ENCODE data around the gene TUBA4A. TPM values are rescaled to one million over a fixed set of nuclear protein-coding genes. Genes with fewer than 3 reads are reported as not detected.

Gene TUBA4A
- total and polyA plus RNA-seq, 9 of the 15 experiments (the other 6 are each of a cell fraction or from before 2014, with no cell fraction given): 25.1 to 174 (median 42.4) TPM

DNA sequence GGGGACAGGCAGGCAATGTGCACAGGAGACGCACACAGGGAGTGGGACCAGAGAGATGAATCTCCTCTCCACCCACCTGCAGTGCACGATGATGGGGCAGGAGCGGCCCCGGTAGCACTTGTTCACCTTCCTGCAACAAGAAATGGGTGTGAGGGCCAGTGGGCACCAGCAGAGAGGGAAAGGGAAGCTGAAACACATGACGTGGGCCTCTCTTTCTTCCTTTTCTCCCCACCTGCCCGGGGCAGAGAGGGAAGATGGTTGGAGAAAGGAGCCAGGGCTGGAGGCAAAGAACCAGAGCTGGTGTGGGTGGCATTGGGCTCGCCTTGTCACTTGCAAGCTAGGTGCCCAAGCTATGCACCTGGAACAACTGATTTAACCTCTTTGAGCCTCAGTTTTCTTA is 37.7 kb upstream of the TUBA4A start:
- Histone ChIP-seq H3K4me2 (ENCODE audit: insufficient read depth, low read length) (no peak overlapping the region), H3K79me2 (ENCODE audit: control insufficient read depth, insufficient read depth, low read length) (no peaks in the 10 kb centered on the region), H3K9me3 (replicated peaks; ENCODE audit: control insufficient read depth, insufficient read depth, low read depth, low read length) (no peaks in the 10 kb centered on the region), H4K20me1 (replicated peaks; ENCODE audit: control insufficient read depth, insufficient read depth, low read length) (no peaks in the 10 kb centered on the region), H3K4me3 (no peak overlapping the region), H3K36me3 (ENCODE audit: control insufficient read depth, insufficient read depth, low read length) (no peaks in the 10 kb centered on the region), H3K9ac (ENCODE audit: insufficient read depth in 1 of 2, low read depth in 2 of 2, low read length in 2 of 2) (no peak overlapping the region), H2AFZ (ENCODE audit: low read depth, low read length) (no peak overlapping the region), H3K27me3 (ENCODE audit: control insufficient read depth in 2 of 2, insufficient read depth in 2 of 2, low read length in 2 of 2) (no peaks in the 10 kb centered on the region), H3K4me1 (replicated peaks in 1 of 2; ENCODE audit: control insufficient read depth in 2 of 2, insufficient read depth in 2 of 2, low read length in 2 of 2) (peaks cover 41 to 64% of the 10 kb centered on the region in 2 experiments), H3K27ac (ENCODE audit: extremely low read depth, low read depth, low read length) (no peak overlapping the region), H3K9me1 (ENCODE audit: control insufficient read depth, insufficient read depth, low read length) (no peaks in the 10 kb centered on the region)
- intact Hi-C loops (cut with micrococcal nuclease) (no loop called here), in situ Hi-C loops (cut with MboI) (loop anchor here (5.0 kb wide), 1 partner anchor 119 kb away; the partner anchor contains the start of gene SLC23A3)
- TF ChIP-seq NEUROD1 (IDR thresholded peaks at IDR 0.05; ENCODE audit: borderline replicate concordance, low read depth, low read length, partially characterized antibody) (no peak), ZNF551 (CRISPR knock-in tag; IDR thresholded peaks at IDR 0.05) (no peak), GATAD2B (IDR thresholded peaks at IDR 0.05; ENCODE audit: borderline replicate concordance) (no peak), PURB (CRISPR knock-in tag; IDR thresholded peaks at IDR 0.05; ENCODE audit: low read depth) (no peak)
- TF ChIP-seq, protein P1, sequence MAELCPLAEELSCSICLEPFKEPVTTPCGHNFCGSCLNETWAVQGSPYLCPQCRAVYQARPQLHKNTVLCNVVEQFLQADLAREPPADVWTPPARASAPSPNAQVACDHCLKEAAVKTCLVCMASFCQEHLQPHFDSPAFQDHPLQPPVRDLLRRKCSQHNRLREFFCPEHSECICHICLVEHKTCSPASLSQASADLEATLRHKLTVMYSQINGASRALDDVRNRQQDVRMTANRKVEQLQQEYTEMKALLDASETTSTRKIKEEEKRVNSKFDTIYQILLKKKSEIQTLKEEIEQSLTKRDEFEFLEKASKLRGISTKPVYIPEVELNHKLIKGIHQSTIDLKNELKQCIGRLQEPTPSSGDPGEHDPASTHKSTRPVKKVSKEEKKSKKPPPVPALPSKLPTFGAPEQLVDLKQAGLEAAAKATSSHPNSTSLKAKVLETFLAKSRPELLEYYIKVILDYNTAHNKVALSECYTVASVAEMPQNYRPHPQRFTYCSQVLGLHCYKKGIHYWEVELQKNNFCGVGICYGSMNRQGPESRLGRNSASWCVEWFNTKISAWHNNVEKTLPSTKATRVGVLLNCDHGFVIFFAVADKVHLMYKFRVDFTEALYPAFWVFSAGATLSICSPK (IDR thresholded peaks at IDR 0.05; ENCODE audit: borderline replicate concordance): no peak
- TF ChIP-seq, protein P2, sequence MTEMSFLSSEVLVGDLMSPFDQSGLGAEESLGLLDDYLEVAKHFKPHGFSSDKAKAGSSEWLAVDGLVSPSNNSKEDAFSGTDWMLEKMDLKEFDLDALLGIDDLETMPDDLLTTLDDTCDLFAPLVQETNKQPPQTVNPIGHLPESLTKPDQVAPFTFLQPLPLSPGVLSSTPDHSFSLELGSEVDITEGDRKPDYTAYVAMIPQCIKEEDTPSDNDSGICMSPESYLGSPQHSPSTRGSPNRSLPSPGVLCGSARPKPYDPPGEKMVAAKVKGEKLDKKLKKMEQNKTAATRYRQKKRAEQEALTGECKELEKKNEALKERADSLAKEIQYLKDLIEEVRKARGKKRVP (CRISPR knock-in tag; IDR thresholded peaks at IDR 0.05): no peak
- 28% methylated on average over 3 of the region's 7 CpGs for WGBS (ENCODE audit: insufficient coverage, low coverage, missing lambda C conversion rate)
- POLR2A ChIA-PET: interaction anchor here (1.1 to 1.2 kb wide), 2 partner anchors 10 to 17 kb away, joined by 3 to 4 read pairs; no protein-coding TSS in a partner anchor
- DNase-seq (ENCODE audit: extremely low read depth in 1 of 4, low spot score in 3 of 4) (no peak), ATAC-seq (no peak), FAIRE-seq (no peak)
- BruUV-seq (replicated peaks): no TSS peak
- CTCF ChIA-PET (ENCODE audit: low intra/inter-chr PET ratio): no interaction called here
